HG02588 (cell line): Measurements from ENCODE around the gene RSL1D1.

Experiments
- ATAC-seq: cut with Tn5 transposase; IDR thresholded peaks from one replicate; pipeline ENCODE4 v1.9.1; 2021; ENCODE audit warnings: mild to moderate bottlenecking, moderate library complexity; ENCODE audit not compliant: unreplicated experiment

RSL1D1 gene

DNA sequence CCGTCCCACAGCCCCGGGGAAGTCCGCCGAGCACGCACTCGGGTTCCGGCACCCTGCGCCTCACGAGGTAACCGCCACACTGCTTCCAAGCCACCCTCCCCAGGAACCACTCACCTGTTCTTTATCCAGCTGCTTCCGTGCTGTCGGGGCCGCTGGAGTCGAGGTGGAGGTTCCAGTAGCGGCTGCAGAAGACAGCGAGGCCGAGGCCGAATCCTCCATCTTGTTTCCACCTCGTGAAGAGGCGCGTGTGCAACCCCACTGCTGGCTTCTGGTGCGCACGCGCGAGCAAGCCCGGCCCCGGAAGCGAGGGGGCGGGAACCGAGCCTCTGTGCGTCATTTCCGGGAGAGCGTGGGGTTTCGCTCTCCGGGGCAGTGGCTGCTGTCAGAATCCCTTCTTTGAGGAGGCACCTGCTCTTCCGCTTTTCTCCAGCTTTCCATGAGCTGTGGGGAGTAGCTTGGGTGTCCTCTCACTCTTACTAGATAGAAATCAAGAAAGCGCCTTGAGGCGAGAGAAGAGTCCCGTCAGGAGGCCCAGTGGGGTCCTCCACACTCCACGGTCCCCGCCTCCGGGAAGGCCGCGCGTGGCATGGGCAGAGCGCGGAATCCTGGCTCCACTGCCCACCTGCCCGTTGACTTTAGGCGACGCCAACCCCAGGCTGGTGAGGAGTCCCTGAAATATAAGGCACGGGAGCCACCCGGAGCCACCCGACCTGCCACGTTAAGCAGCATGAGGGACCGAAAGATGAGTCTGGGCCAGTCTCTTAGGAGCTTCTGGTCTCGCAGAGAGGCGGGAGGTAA lies at the start of gene RSL1D1:
TSS of gene RSL1D1 (minus strand) at position 249 of the 798 bp plus-strand sequence. CDS start at position 219, 30 bp downstream.
- ATAC-seq: peak; percentile 83

GRCh38 chr16:11901091-11901490 lies 49.7 kb upstream of the RSL1D1 start:
- no peak for ATAC-seq

DNA sequence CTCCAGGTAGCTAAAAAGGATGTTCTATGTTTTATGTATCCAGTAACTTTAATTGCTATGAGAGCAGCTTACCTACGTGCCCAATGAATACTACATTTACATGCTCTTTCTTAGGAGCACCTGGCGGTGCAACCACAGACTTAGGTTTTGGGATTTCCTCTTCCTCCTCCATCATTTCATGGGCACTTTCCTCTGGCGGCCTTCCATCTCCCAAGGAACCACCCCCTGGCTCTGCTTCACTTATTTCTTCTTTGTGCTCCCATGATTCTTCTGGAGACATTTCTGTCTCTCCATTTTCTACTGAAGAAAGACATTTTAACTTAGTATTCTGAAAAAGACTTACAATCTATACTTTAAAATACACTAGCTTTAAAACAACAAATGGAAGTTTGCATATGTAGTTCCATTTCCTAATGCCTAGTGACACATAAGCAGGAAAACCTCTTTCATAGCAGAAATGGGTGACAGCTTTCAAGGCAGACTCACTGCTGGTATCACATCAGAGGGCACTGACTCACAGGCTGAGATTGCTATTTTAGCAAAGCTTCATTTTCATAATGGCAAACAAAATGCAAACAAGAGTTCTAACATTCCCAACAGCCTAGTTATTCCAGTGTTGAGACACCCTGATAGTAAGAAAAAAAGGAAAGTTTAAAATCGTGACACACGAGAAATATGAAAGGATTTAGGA lies 45.3 kb upstream of the RSL1D1 start:
- no peak for ATAC-seq

- no peak for ATAC-seq
Measured at GRCh38 chr16:11893571-11893970, 42.2 kb upstream of the RSL1D1 start.

- ATAC-seq: no peak
Measured at GRCh38 chr16:11892761-11893160, 41.4 kb upstream of the RSL1D1 start.

DNA sequence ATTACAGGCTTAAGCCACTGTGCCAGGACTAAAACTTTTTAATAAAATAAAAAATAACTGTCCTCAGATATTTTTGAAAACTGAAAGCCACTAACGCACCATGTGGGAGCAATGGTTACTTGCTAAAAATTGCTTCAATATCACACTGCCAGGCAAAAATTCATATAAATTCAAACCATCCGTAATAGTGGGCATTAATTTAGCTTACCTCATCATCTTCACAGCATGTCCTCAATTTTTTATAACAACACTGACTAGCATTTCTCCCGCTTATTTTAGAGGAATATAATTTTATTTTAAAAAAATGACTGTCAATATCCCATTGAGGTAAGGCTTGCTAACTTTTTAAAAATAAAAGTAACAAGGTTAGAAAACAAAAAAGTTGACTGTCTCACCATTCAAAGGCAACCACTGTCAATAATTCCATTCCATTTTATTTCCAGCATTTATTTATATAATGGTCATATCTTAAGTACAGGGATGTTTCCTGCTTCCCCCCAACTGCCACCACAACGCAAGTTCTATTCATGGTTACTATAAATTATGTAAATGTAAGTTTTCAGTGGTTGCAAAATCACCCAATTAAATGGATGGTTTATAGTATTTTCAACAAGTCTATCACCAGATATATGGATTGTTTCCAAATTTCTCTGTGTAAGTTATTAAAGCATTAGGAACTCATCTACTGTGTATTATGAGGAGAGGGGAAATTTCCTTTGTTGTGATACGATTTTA lies 39.1 kb upstream of the RSL1D1 start:
- ATAC-seq: no peak

DNA sequence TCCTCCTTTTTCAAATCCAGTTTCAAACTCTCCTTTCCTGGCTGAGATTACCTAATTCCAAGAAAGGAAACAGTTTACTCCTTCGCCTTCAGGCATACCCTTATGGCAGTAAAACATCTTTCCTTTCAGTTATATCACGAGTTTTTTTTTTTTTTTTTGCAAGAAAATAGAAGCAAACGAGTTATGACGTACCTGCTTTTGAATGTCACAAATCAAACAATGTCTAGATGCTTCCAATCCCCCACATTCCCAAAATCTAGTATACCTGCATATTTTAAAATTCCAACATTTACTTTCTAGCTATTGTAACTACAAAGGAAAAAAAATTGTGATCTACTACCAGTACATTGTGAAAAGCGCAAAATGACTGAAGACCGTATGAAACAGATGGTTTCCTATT lies 35.5 kb upstream of the RSL1D1 start:
- no peak for ATAC-seq

DNA sequence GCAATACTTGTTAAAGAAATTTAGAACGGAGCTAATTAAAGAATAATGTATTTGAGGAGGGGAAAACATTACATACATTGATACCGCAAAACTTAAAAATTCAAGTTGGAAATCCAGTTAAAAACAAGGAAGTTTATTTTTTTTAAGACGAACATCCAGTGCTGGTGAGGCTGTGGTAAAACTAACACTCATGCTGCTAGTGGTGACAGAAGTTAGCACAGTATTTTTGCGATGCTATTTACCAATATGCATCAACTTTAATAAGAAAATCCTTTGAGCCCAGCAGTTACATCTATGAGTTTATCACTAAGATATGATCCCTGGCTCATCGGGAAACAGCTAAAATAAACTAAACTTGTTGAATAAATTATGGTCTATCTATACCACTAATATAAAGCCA lies 32.7 kb upstream of the RSL1D1 start:
- no peak for ATAC-seq

DNA sequence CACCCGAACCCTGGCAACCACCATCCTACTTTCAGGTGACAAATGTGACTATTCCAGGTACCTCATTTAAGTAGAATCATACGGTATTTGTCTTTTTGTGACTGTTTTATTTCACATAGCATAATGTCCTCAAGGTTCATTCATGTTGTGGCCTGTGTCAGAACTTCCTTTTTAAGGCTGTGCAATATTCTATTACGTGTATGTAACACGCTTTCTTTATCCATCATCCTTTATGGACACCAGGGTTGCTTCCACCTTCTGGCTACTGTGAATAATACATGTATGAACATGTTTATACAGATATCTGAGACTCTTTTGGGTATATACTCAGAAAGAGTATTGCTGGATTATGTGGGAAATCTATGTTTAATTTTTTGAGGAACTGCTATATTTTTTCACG lies 28.7 kb upstream of the RSL1D1 start:
- ATAC-seq: no peak

DNA sequence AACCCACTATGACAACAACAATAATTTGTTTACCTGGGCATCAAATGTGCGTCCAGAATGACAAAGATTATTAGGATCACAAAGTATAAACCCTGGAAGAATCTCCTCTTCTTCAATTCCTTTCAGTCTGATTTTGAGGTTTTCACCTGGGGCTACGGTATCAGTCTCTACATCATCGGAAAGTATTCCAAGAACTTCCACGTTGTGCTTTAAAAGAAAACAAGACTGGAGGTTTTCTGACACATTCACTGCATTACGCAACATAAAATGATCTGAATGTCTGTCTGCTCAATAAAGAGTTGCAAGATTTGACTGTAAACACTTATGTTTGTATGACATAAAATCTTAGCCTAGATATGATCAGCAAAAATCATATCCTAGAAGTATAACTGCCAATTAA lies 26.0 kb upstream of the RSL1D1 start:
- no peak for ATAC-seq

GRCh38 chr16:11876306-11876705 lies 25.0 kb upstream of the RSL1D1 start:
- ATAC-seq: no peak

- ATAC-seq: no peak
Measured at GRCh38 chr16:11875721-11876120, 24.4 kb upstream of the RSL1D1 start.

DNA sequence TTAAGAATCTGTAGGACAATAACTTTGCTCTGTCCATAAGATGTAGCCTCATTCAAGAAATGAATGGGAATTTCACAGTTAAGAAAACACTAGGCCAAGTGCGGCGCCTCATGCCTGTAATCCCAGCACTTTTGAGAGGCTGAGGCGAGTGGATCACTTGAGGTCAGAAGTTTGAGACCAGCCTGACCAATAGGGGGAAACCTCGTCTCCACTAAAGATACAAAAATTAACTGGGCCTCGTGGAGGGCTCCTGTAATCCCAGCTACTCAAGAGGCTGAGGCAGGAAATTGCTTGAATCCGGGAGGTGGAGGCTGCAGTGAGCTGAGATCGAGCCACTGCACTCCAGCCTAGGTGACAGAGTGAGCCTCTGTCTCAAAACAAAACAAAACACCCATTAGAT lies 19.9 kb upstream of the RSL1D1 start:
- ATAC-seq: no peak

DNA sequence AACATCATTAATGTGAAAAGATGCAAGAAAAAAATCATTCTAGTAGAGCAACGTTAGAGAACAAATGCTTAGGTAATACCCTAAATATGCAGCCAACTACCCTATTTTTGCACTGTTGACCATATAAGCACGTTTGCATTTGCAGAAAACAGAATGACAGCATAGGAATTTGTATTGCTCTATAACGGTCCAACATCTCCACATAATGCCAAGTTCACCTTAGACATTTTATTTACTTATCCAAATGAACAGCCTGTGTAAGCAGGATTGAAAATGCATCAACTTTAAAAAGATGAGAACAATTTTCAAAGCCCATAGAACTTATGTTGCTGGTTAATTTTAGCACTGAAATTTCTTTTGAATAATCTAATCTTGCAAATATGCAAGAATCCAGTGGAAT lies 19.1 kb upstream of the RSL1D1 start:
- ATAC-seq: no peak

GRCh38 chr16:11869353-11870228 lies 18.2 kb upstream of the RSL1D1 start:
- no peak for ATAC-seq

DNA sequence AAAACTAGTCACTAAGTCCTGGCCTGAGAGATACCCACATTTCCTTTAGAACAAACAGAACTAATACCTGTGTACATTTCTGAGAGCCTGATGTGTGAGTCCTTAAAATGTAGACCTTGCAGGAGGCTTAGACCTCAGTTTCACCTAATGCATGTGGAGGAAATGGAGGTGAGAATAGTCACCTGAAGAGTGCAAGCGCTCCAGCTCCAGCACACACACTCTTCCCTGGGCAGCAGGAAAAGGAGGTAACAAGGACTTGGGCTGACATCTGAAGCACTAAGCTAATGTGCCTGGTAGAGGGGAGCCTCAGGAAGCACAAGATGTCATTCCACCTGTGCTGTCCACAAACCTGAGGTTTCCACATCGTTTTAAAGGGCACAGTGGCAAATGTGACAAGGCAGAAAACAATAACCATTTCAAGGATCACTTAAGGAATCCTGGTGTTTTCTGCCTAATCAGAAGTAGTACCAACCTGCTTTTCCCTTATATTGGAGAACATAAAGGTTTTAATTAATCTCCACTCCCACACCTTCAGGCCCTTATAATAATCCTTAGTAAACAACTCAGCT lies 17.2 kb upstream of the RSL1D1 start:
- ATAC-seq: no peak

- no peak for ATAC-seq
Measured at GRCh38 chr16:11862489-11862888, 11.1 kb upstream of the RSL1D1 start.

DNA sequence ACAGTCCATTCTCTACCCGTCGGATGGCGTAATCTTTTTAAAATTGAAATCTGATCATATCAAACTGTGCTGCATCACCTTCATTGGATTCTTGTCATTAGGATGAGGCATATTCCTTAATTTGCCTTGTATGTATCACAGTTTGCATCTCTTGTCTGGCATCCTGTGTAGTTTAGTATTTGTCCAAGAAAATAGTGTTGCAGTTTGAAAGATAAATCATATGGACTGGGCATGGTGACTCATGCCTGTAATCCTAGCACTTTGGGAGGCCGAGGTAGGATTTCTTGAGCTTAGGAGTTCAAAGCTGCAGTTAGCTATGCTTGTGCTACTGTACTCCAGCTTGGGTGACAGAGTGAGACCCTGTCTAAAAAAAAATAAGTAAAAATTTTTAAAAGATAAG lies 5.8 kb upstream of the RSL1D1 start:
- ATAC-seq: no peak

DNA sequence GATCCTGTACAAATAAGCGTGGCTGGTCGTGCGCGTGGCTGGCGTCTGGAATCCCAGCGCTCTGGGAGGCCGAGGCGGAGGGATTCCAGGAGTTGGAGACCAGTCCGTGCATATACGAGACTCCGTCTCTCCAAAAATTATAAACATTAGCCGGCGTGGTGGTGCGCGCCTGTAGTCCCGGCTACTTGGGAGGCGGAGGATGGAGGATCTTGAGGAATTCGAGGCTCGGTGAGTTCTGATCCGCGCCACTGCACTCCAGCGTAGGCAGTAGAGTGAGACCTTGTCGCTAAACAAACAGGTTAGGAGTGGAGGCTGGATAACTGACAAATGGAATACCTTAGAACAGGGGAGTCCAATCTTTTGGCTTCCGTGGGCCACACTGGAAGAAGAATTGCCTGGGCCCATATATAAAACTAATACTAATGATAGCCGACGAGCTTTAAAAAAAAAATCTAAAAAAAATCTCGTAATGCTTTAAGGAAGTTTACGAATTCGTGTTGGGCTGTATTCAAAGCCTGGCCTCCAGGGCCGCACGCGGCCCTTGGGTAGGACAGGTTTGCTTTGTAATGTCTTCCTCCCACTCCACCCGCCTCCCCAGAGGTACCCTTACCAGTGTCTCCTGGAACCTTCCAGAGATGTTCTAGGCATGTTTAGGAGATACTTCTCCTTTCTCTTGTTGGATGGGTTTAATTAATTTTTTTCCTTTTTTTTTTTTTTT lies 909 bp upstream of the RSL1D1 start:
- ATAC-seq: no peak

DNA sequence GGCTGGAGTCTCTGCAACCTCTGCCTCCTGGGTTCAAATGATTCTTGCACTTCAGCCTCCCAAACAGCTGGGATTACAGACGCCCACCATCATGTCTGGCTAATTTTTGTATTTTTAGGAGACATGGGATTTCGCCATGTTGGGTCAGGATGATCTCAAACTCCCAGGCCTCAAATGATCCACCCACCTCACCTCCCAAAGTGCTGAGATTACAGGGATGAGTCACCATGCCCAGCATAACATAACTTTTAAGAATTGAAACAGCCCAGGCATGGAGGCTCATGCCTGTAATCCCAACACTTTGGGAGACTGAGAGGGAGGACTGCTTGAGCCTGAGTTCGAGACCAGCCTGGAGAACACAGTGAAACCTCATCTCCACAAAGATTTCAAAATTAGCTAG lies 2.5 kb downstream of the RSL1D1 start:
- no peak for ATAC-seq
